Measurements from ENCODE around the gene CEBPB.

CEBPB gene

DNA sequence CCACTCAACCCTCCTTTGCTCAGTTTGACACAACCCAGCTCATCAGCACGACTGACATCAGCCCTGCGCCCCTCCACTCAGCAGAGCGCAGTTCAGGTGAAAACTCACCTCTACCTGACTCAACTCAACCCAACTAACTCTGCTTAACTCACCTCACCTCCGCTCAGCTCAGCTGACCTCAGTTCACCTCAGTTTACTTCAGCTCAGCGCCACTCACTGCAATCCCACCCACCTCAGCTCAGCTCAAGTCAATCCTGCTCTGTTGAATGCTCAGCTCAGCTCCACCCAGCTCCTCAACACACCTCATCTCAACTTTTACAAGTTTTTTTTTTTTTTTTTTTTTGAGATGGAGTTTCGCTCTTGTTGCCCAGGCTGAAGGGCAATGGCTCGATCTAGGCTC, 39.6 kb downstream of the CEBPB start:
- DNase-seq, result no peak

GRCh38 chr20:50230871-50231560, 40.4 kb downstream of the CEBPB start:
- DNase-seq, result no peak

GRCh38 chr20:50231854-50232253, 41.2 kb downstream of the CEBPB start:
- DNase-seq, result no peak

- DNase-seq, result no peak
Measured at GRCh38 chr20:50232651-50233324, 42.2 kb downstream of the CEBPB start.

DNA sequence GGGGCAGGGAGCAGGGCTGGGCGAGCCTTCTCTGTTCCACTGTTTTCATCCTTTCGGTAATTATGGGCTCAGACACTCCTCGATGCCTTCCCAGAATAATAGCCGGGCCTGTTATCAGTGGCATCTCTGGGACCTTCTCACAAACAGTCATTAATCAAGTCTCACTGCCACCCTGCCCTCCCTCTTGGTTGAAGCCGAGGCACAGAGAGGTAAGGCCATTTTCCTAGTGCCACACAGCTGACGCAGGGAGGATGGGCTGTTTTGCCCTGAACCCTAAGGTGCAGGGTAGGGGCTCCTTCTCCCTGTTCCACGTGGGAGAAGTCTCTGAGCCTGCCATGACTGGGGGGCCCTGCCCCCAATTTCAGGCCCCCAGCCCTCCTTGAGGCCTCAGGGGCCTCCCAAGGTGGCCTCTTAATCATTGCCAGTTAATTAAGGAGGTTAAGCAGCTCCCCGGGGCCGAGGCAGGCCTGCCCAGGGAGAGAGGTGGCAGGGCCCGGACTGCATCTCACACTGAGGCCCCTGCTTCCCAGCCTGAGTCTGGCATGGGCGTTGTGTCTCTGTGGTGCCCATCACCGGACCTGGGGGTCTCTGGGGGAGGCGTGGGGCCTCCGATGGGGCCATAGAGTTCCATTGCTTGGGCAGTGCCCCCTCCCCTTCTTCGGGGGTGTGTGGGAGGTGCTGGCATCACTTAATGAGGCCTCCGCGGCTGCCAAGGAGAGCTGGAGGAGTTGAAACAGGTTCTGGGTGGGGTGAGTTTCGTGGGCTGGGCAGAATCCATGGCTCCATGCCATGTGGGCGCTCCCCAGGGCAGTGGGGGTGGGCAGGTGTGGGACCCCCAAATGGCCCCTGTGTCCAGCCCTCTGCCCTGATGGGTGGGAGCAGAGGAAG, 42.9 kb downstream of the CEBPB start:
- DNase-seq, result no peak

DNA sequence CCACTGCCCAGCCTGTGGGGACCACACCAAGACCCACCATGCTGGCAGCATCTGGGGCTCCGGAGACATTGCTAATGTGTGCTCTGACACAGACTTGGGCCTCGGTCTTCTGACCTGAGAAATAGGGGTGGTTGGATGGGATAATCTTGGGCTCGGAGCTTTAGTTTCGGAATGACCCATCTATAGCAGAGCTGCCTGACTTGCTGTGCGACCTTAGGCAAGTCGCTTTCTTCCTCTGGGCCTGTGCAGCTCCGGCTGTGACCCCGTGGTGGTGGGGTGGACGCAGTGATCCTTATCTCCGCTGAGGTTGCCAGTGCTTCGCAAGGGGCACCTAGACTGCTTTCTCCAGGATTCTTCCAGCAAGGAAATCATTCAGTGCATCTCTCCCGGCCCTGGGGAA, 43.7 kb downstream of the CEBPB start:
- DNase-seq, result no peak

- no peak for DNase-seq
Measured at GRCh38 chr20:50237349-50237748, 46.7 kb downstream of the CEBPB start.

DNA sequence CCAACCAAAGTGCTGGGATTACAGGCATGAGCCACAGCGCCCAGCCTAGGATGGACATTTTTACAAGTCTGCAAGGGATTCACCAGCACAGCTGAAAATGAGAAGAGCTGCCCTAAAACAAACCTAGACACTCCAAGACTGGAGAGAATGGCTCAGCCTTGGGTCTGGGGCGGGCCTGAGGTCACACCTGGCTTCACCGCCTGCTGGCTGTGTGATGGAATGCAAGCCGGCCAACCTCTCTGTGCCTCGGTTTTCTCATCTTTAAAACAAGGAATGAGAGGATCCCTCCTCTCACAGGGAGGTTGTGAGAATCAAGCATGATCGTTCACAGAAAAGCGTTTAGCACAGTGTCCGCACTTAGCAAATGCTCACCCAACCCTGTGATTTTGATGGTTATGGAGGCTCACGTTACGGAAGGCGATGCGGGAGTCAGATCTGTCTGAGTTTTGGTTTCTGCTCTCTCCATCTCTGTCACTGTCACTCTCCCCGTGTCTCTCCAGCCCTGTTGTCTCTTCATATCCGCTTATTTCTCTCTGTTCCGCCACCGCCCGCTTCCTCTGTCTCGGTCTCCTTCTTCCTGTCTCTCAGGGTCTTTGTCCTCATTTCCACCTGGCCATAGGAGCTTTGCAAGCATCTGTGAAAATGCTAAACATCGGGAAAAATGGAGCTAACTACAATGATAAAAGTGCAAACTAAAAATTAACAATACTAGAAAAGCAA, 47.6 kb downstream of the CEBPB start:
- no peak for DNase-seq

DNA sequence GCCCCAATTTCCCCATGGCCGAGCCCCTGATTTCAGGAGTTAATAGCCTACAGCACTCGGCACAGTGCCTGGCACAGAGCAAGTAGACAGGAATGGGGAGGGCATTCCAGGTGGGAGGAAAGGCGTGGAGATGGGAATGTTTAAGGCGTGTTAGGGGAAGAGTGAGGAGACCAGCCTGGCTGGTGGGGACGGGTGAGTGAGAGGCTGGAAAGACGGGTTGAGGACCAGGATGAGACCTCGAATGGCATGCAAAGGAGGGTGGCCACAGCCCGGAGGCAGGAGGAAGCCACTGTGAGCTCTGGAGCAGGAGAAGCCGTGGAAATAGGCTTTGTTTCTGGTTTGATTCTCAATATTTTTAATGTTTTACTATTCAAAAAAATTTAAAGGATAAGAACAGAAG, 49.5 kb downstream of the CEBPB start:
- DNase-seq, result no peak

DNA sequence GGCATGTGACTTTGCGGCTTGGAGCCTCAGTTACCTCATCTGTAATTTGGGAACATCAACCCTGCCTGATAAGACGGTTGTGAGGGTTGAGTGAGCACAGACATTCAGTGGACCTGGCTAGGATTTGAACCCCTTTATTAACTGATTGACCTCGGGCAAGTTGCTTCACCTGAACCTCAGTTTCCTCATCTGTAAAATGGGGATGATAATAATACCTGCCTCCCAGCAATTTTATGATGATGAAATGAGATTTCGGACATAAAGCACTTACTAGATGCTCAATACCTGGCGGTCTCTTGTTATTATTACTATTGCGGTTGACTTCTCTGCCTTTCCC, 51.5 kb downstream of the CEBPB start:
- no peak for DNase-seq
